ENCODE data around the gene LRIT3.

Gene LRIT3

GRCh38 chr4:109820563-109820962 lies 27.3 kb upstream of the LRIT3 start:
- no peak for TF ChIP-seq CTCF (IDR thresholded peaks at IDR 0.05; ENCODE audit: borderline replicate concordance, control extremely low read depth, extremely low read depth, insufficient read depth, missing control alignments)
- in situ Hi-C loops (cut with MboI; ENCODE audit: low sequenced_read_pairs, unreplicated experiment) = no loop called here
- no peak for DNase-seq (ENCODE audit: low spot score)

GRCh38 chr4:109821185-109821584 lies 26.7 kb upstream of the LRIT3 start:
- in situ Hi-C loops (cut with MboI; ENCODE audit: low sequenced_read_pairs, unreplicated experiment) = no loop called here
- no peak for TF ChIP-seq CTCF (IDR thresholded peaks at IDR 0.05; ENCODE audit: borderline replicate concordance, control extremely low read depth, extremely low read depth, insufficient read depth, missing control alignments)
- DNase-seq (ENCODE audit: low spot score) = no peak

GRCh38 chr4:109826719-109827118 lies 21.2 kb upstream of the LRIT3 start:
- no peak for TF ChIP-seq CTCF (IDR thresholded peaks at IDR 0.05; ENCODE audit: borderline replicate concordance, control extremely low read depth, extremely low read depth, insufficient read depth, missing control alignments)
- no peak for DNase-seq (ENCODE audit: low spot score)
- in situ Hi-C loops (cut with MboI; ENCODE audit: low sequenced_read_pairs, unreplicated experiment) = no loop called here

- no peak for DNase-seq (ENCODE audit: low spot score)
- in situ Hi-C loops (cut with MboI; ENCODE audit: low sequenced_read_pairs, unreplicated experiment) = no loop called here
- no peak for TF ChIP-seq CTCF (IDR thresholded peaks at IDR 0.05; ENCODE audit: borderline replicate concordance, control extremely low read depth, extremely low read depth, insufficient read depth, missing control alignments)
Observed at GRCh38 chr4:109827672-109828071, 20.2 kb upstream of the LRIT3 start, which contains the start of gene RRH. Gene RRH, plus strand, starts transcription at chr4:109827972. Its CDS starts 56 bp downstream, at chr4:109828028.

GRCh38 chr4:109833756-109834155 lies 14.2 kb upstream of the LRIT3 start:
- in situ Hi-C loops (cut with MboI; ENCODE audit: low sequenced_read_pairs, unreplicated experiment) = no loop called here
- no peak for TF ChIP-seq CTCF (IDR thresholded peaks at IDR 0.05; ENCODE audit: borderline replicate concordance, control extremely low read depth, extremely low read depth, insufficient read depth, missing control alignments)
- no peak for DNase-seq (ENCODE audit: low spot score)

GRCh38 chr4:109836985-109837384 lies 10.9 kb upstream of the LRIT3 start:
- TF ChIP-seq CTCF (IDR thresholded peaks at IDR 0.05; ENCODE audit: borderline replicate concordance, control extremely low read depth, extremely low read depth, insufficient read depth, missing control alignments) = no peak
- in situ Hi-C loops (cut with MboI; ENCODE audit: low sequenced_read_pairs, unreplicated experiment) = no loop called here
- DNase-seq (ENCODE audit: low spot score) = no peak
